Right lobe of liver (tissue), 4 donors: ENCODE measurements around the gene NPEPL1.

Source experiments
- POLR2A ChIP-seq: fragments of 450-650 bp; IDR thresholded peaks from one replicate; pipeline ENCODE4 v1.6.1; 2017; ENCODE audit warnings: antibody characterized with exemption, mild to moderate bottlenecking
- TF ChIP-seq, protein P1 (sequence below), 4 donors: fragments of 200-600 bp in 3 of 4; fragments of 450-650 bp in 1 of 4; IDR thresholded peaks; one replicate each; pipeline versions ENCODE4 v1.5.1 to v1.8.0; 2016 to 2022; ENCODE audit warnings: antibody characterized with exemption in 4 of 4, mild to moderate bottlenecking in 2 of 4
- donor health status: DM: no; HTN: no; CAD: no.
- donor health status: DM: no; HTN: no; CAD: no.
- donor health status: DM: no; HTN: yes; CAD: no.

DNA sequence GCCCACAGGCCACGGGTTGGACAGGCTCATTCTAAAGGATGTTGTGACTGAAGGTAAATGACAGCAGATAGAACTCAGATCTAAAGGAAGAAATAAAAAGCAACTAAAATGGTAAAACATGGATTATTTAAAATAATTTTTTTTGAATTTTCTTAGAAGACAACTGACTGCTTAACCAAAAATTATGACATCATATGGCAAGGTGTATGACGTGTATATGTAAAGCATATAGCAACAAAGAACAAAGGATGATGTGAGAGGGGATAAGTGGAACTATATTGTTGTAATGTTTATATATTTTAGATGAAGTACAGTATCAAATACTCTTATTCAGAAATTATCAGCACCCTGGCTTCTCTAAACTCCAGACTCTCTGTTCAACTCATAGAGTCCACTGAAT is 38.6 kb downstream of the NPEPL1 start:
- TF ChIP-seq, protein P1, sequence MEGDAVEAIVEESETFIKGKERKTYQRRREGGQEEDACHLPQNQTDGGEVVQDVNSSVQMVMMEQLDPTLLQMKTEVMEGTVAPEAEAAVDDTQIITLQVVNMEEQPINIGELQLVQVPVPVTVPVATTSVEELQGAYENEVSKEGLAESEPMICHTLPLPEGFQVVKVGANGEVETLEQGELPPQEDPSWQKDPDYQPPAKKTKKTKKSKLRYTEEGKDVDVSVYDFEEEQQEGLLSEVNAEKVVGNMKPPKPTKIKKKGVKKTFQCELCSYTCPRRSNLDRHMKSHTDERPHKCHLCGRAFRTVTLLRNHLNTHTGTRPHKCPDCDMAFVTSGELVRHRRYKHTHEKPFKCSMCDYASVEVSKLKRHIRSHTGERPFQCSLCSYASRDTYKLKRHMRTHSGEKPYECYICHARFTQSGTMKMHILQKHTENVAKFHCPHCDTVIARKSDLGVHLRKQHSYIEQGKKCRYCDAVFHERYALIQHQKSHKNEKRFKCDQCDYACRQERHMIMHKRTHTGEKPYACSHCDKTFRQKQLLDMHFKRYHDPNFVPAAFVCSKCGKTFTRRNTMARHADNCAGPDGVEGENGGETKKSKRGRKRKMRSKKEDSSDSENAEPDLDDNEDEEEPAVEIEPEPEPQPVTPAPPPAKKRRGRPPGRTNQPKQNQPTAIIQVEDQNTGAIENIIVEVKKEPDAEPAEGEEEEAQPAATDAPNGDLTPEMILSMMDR (IDR thresholded peaks at IDR 0.05) = no peak
- no peak for TF ChIP-seq POLR2A
